Hepatocyte (in vitro differentiated cells): ENCODE results near the gene CDC42BPA.

Experiments
- CTCF ChIP-seq: fragments of 200-600 bp; sonication (generic); IDR thresholded peaks from 2 replicates; pipeline ENCODE4 v1.5.1; 2016; ENCODE audit warnings: antibody characterized with exemption, mild to moderate bottlenecking; ENCODE audit not compliant: poor library complexity
- EZH2phosphoT487 ChIP-seq: fragments of 200-600 bp; sonication (generic); IDR thresholded peaks from one replicate; pipeline ENCODE4 v1.6.1; 2018; ENCODE audit warnings: antibody characterized with exemption, mild to moderate bottlenecking, low read depth, moderate library complexity; ENCODE audit not compliant: unreplicated experiment, severe bottlenecking

- no peak for TF ChIP-seq CTCF
- no peak for TF ChIP-seq EZH2phosphoT487
These were observed 13.6 kb downstream of the CDC42BPA start for GRCh38 chr1:227304665-227305064.
